CD14-positive monocyte (primary cell): Measurements from ENCODE around the gene CHMP2B. TPM values are rescaled to one million over a fixed set of nuclear protein-coding genes. Genes with fewer than 3 reads are reported as not detected.

ENCODE experiments used
- DNase-seq, 3 donors: peaks; one replicate each; pipeline ENCODE4 v3.0.0-alpha.2; 2011 to 2022
- H2AFZ ChIP-seq: 2 replicates; pipeline ENCODE4 v1.6.0; 2012; ENCODE audit warnings: mild to moderate bottlenecking, low read depth, low read length, inconsistent platforms; ENCODE audit not compliant: insufficient read depth, poor library complexity, severe bottlenecking
- H3K27ac ChIP-seq, 2 donors: 1 replicate in 1 of 2; 2 replicates in 1 of 2; pipeline ENCODE4 v1.5.1; 2012 to 2013; ENCODE audit warnings: low read length in 2 of 2, control low read depth in 1 of 2, inconsistent platforms in 1 of 2, low read depth in 1 of 2, mild to moderate bottlenecking in 1 of 2
- H3K27me3 ChIP-seq, 2 donors: one replicate each; pipeline versions ENCODE4 v1.6.0 to v1.6.1; 2011 to 2013; ENCODE audit warnings: low read length in 2 of 2; ENCODE audit not compliant: control insufficient read depth in 2 of 2, insufficient read depth in 2 of 2
- H3K36me3 ChIP-seq, 2 donors: replicated peaks in 1 of 2; 1 replicate in 1 of 2; 2 replicates in 1 of 2; pipeline versions ENCODE4 v1.5.1 to v1.6.1; 2012 to 2013; ENCODE audit warnings: low read length in 2 of 2, control low read depth in 1 of 2, inconsistent platforms in 1 of 2, mild to moderate bottlenecking in 1 of 2; ENCODE audit not compliant: insufficient read depth in 2 of 2, control insufficient read depth in 1 of 2
- H3K4me1 ChIP-seq, 2 donors: 1 replicate in 1 of 2; 2 replicates in 1 of 2; pipeline versions ENCODE4 v1.5.1 to v1.6.1; 2012 to 2013; ENCODE audit warnings: low read length in 2 of 2, control low read depth in 1 of 2, inconsistent platforms in 1 of 2, mild to moderate bottlenecking in 1 of 2, moderate library complexity in 1 of 2; ENCODE audit not compliant: insufficient read depth in 2 of 2, control insufficient read depth in 1 of 2
- H3K4me2 ChIP-seq: replicated peaks from 2 replicates; pipeline ENCODE3; 2012; ENCODE audit warnings: low read length, moderate library complexity, mild to moderate bottlenecking; ENCODE audit not compliant: poor library complexity, severe bottlenecking; ENCODE audit errors: extremely low read depth
- H3K4me3 ChIP-seq, 3 experiments: fragments of 200-600 bp in 1 of 3; sonication (generic) in 1 of 3; replicated peaks in 1 of 3; 1 replicate in 2 of 3; 2 replicates in 1 of 3; pipeline ENCODE4 v1.5.1; 2011 to 2013; ENCODE audit warnings: low read length in 3 of 3, mild to moderate bottlenecking in 3 of 3, control low read depth in 2 of 3, low read depth in 2 of 3, inconsistent platforms in 1 of 3, moderate library complexity in 1 of 3
- H3K79me2 ChIP-seq: 2 replicates; pipeline ENCODE4 v1.6.0; 2012; ENCODE audit warnings: mild to moderate bottlenecking, control low read depth, inconsistent platforms, low read length, moderate library complexity; ENCODE audit not compliant: insufficient read depth
- H3K9ac ChIP-seq: 2 replicates; pipeline ENCODE4 v1.6.0; 2017; ENCODE audit warnings: low read length, mild to moderate bottlenecking; ENCODE audit not compliant: insufficient read depth, poor library complexity, severe bottlenecking
- H3K9me3 ChIP-seq, 2 donors: replicated peaks in 1 of 2; 1 replicate in 1 of 2; 2 replicates in 1 of 2; pipeline versions ENCODE4 v1.5.1 to v1.6.1; 2012 to 2013; ENCODE audit warnings: low read length in 2 of 2, control low read depth in 1 of 2; ENCODE audit not compliant: control insufficient read depth in 1 of 2, insufficient read depth in 1 of 2
- H4K20me1 ChIP-seq: 2 replicates; pipeline ENCODE4 v1.6.0; 2012; ENCODE audit warnings: mild to moderate bottlenecking, low read length, control low read depth, moderate library complexity; ENCODE audit not compliant: insufficient read depth
- H3K27ac Mint-ChIP-seq, 7 donors: one replicate each; pipeline ENCODE4 v1.8.0; 2020; ENCODE audit warnings: mild to moderate bottlenecking in 7 of 7, mixed read lengths in 7 of 7, moderate library complexity in 6 of 7, inconsistent platforms in 2 of 7
- H3K27me3 Mint-ChIP-seq, 3 donors: one replicate each; pipeline ENCODE4 v1.8.0; 2021 to 2022; ENCODE audit warnings: low read depth in 3 of 3, mild to moderate bottlenecking in 3 of 3, mixed read lengths in 3 of 3, moderate library complexity in 3 of 3, inconsistent platforms in 1 of 3
- H3K36me3 Mint-ChIP-seq, 2 donors: one replicate each; pipeline ENCODE4 v1.8.0; 2020; ENCODE audit warnings: mixed read lengths in 2 of 2, inconsistent platforms in 1 of 2, mild to moderate bottlenecking in 1 of 2
- H3K4me1 Mint-ChIP-seq: one replicate; pipeline ENCODE4 v1.8.0; 2020; ENCODE audit warnings: mild to moderate bottlenecking, mixed read lengths
- H3K4me3 Mint-ChIP-seq, 2 donors: one replicate each; pipeline ENCODE4 v1.8.0; 2020; ENCODE audit warnings: mild to moderate bottlenecking in 2 of 2, mixed read lengths in 2 of 2, moderate library complexity in 1 of 2
- H3K9me3 Mint-ChIP-seq, 7 donors: one replicate each; pipeline ENCODE4 v1.8.0; 2020 to 2022; ENCODE audit warnings: mixed read lengths in 7 of 7, mild to moderate bottlenecking in 6 of 7, moderate library complexity in 6 of 7, inconsistent platforms in 2 of 7
- CTCF ChIP-seq: fragments of 200-600 bp; IDR thresholded peaks from one replicate; pipeline ENCODE4 v1.8.0; 2022; ENCODE audit warnings: antibody characterized with exemption, mild to moderate bottlenecking
- WGBS: methylation state at CpG from one replicate; pipeline ENCODE4 v1.1.5; 2013; ENCODE audit warnings: missing lambda C conversion rate; ENCODE audit not compliant: insufficient coverage; 5-methylcytosine and 5-hydroxymethylcytosine counted together
- intact Hi-C, 2 donors: fragments of 100-400 bp; cut with micrococcal nuclease; formaldehyde crosslinking; loops; one replicate each; pipeline versions ENCODE4 v1.15.0 to v1.15.1; 2023
- polyA plus RNA-seq, 3 donors: library from polyadenylated mRNA; depleted of rRNA in 1 of 3; unstranded in 2 of 3; stranded (reverse) in 1 of 3; fragments of 300-500 nt in 2 of 3; fragments of >200 nt in 1 of 3; fragmentation: Illumina TruSeq in 2 of 3; gene quantifications; 1 replicate in 2 of 3; 2 replicates in 1 of 3; pipeline ENCODE4 v1.2.3, GENCODE V29; 2012 to 2021

CHMP2B gene
- polyA plus RNA-seq, 3 donors: 20.2 to 67.9 (median 62.1) TPM

GRCh38 chr3:87197531-87197930, 29.6 kb upstream of the CHMP2B start:
- H3K4me3 ChIP-seq: no peak overlapping the region
- no peaks in the 10 kb centered on the region for H3K27me3 ChIP-seq
- intact Hi-C loops: no loop called here
- no peak overlapping the region for H3K4me3 Mint-ChIP-seq
- H3K36me3 ChIP-seq: no peaks in the 10 kb centered on the region
- H3K9me3 Mint-ChIP-seq: peaks cover 2 to 25% (median 6%) of the 10 kb centered on the region in 7 donors
- H2AFZ ChIP-seq: no peak overlapping the region
- peaks cover 0 to 2% (median 2%) of the 10 kb centered on the region in 3 donors for H3K27me3 Mint-ChIP-seq
- no peak overlapping the region for H3K27ac ChIP-seq
- no peak for DNase-seq
- H3K4me1 Mint-ChIP-seq: no peaks in the 10 kb centered on the region
- WGBS: 100% methylated on average over 1 of the region's 4 CpGs
- peaks cover 0 to 9% of the 10 kb centered on the region in 2 donors for H3K9me3 ChIP-seq
- no peaks in the 10 kb centered on the region for H4K20me1 ChIP-seq
- no peak for TF ChIP-seq CTCF
- no peaks in the 10 kb centered on the region for H3K79me2 ChIP-seq
- H3K4me1 ChIP-seq: no peaks in the 10 kb centered on the region
- no peaks in the 10 kb centered on the region for H3K36me3 Mint-ChIP-seq
- H3K9ac ChIP-seq: no peak overlapping the region
- no peak overlapping the region for H3K27ac Mint-ChIP-seq
- H3K4me2 ChIP-seq: no peak overlapping the region

GRCh38 chr3:87198774-87199173, 28.3 kb upstream of the CHMP2B start:
- H4K20me1 ChIP-seq: no peaks in the 10 kb centered on the region
- H3K27me3 Mint-ChIP-seq: peaks cover 0 to 2% (median 2%) of the 10 kb centered on the region in 3 donors
- peaks cover 0 to 9% of the 10 kb centered on the region in 2 donors for H3K9me3 ChIP-seq
- intact Hi-C loops: no loop called here
- no peaks in the 10 kb centered on the region for H3K36me3 Mint-ChIP-seq
- DNase-seq: no peak
- H3K4me2 ChIP-seq: no peak overlapping the region
- no peak overlapping the region for H3K27ac Mint-ChIP-seq
- TF ChIP-seq CTCF: no peak
- H3K27ac ChIP-seq: no peak overlapping the region
- no peaks in the 10 kb centered on the region for H3K4me1 ChIP-seq
- H3K9me3 Mint-ChIP-seq: peaks cover 2 to 25% (median 6%) of the 10 kb centered on the region in 7 donors
- H3K4me3 ChIP-seq: no peak overlapping the region
- H3K27me3 ChIP-seq: no peaks in the 10 kb centered on the region
- H2AFZ ChIP-seq: no peak overlapping the region
- H3K9ac ChIP-seq: no peak overlapping the region
- H3K79me2 ChIP-seq: no peaks in the 10 kb centered on the region
- no peaks in the 10 kb centered on the region for H3K4me1 Mint-ChIP-seq
- H3K4me3 Mint-ChIP-seq: no peak overlapping the region
- no peaks in the 10 kb centered on the region for H3K36me3 ChIP-seq
